IMR-90 (cell line): ENCODE results near the gene GBP3. TPM values are rescaled to one million over a fixed set of nuclear protein-coding genes. Genes with fewer than 3 reads are reported as not detected.

Experiments used
- ATAC-seq: fragments of 200-7000 bp; cut with Tn5 transposase; 2 replicates; pipeline ENCODE4 v1.9.1; 2020; ENCODE audit warnings: low read depth, mild to moderate bottlenecking, moderate library complexity
- BruUV-seq: library from RNA; stranded (reverse); fragments of 400-500 nt; replicated peaks from 2 replicates; lab custom pipeline; 2021; lab: Mats Ljungman, UMichigan
- CTCF ChIA-PET: fragments of 300-600 bp; formaldehyde crosslinking; extraction: SDS; loops from one replicate; lab custom pipeline; 2021; ENCODE audit warnings: antibody characterized with exemption; lab: Yijun Ruan, JAX
- POLR2A ChIA-PET: fragments of 300-600 bp; sonication (Branson Sonifier 250); formaldehyde crosslinking; loops from one replicate; lab custom pipeline; 2022; ENCODE audit warnings: antibody characterized with exemption; ENCODE audit not compliant: unreplicated experiment; lab: Charles Lee
- DNase-seq: peaks from one replicate; pipeline ENCODE4 v3.0.0; 2013
- H2AFZ ChIP-seq: replicated peaks from 2 replicates; pipeline ENCODE3; 2013; ENCODE audit warnings: low read length, mild to moderate bottlenecking; ENCODE audit not compliant: poor library complexity
- H2AK5ac ChIP-seq: 2 replicates; pipeline ENCODE4 v1.6.1; 2013; ENCODE audit warnings: low read depth, low read length, inconsistent platforms
- H2AK9ac ChIP-seq: replicated peaks from 2 replicates; pipeline ENCODE3; 2013; ENCODE audit warnings: mild to moderate bottlenecking, low read depth, low read length, moderate library complexity; ENCODE audit not compliant: poor library complexity
- H2BK120ac ChIP-seq: 2 replicates; pipeline ENCODE4 v1.6.1; 2013; ENCODE audit warnings: low read depth, low read length, inconsistent platforms
- H2BK15ac ChIP-seq: 3 replicates; pipeline ENCODE4 v1.6.1; 2013; ENCODE audit warnings: low read depth, low read length, inconsistent platforms
- H2BK20ac ChIP-seq: 2 replicates; pipeline ENCODE4 v1.6.1; 2013; ENCODE audit warnings: low read depth, mild to moderate bottlenecking, inconsistent platforms, low read length, moderate library complexity
- H2BK5ac ChIP-seq: 2 replicates; pipeline ENCODE4 v1.6.1; 2013; ENCODE audit warnings: mild to moderate bottlenecking, low read depth, low read length, inconsistent platforms; ENCODE audit not compliant: poor library complexity, severe bottlenecking
- H3K14ac ChIP-seq: replicated peaks from 2 replicates; pipeline ENCODE4 v1.6.1; 2013; ENCODE audit warnings: low read depth, low read length, inconsistent platforms
- H3K18ac ChIP-seq: 2 replicates; pipeline ENCODE4 v1.6.1; 2013; ENCODE audit warnings: low read depth, low read length, control low read depth
- H3K23ac ChIP-seq: 2 replicates; pipeline ENCODE4 v1.6.1; 2013; ENCODE audit warnings: low read depth, low read length, inconsistent platforms
- H3K27ac ChIP-seq: 2 replicates; pipeline ENCODE4 v1.5.1; 2013; ENCODE audit warnings: mild to moderate bottlenecking, control low read depth, low read length; ENCODE audit not compliant: insufficient read depth
- H3K27me3 ChIP-seq: 2 replicates; pipeline ENCODE4 v1.6.1; 2013; ENCODE audit warnings: low read length; ENCODE audit not compliant: control insufficient read depth, insufficient read depth
- H3K36me3 ChIP-seq: 2 replicates; pipeline ENCODE4 v1.6.1; 2013; ENCODE audit warnings: low read length, mixed read lengths; ENCODE audit not compliant: control insufficient read depth, insufficient read depth
- H3K4ac ChIP-seq: 2 replicates; pipeline ENCODE4 v1.6.1; 2013; ENCODE audit warnings: low read depth, low read length, inconsistent platforms
- H3K4me1 ChIP-seq: 2 replicates; pipeline ENCODE4 v1.6.1; 2013; ENCODE audit warnings: low read length, mixed read lengths; ENCODE audit not compliant: control insufficient read depth, insufficient read depth
- H3K4me2 ChIP-seq: 2 replicates; pipeline ENCODE4 v1.6.1; 2013; ENCODE audit warnings: low read depth, mild to moderate bottlenecking, control low read depth, low read length, moderate library complexity
- H3K4me3 ChIP-seq: 2 replicates; pipeline ENCODE4 v1.5.1; 2013; ENCODE audit warnings: low read depth, mild to moderate bottlenecking, control low read depth, low read length, moderate library complexity; ENCODE audit not compliant: insufficient read depth
- H3K56ac ChIP-seq: 2 replicates; pipeline ENCODE4 v1.6.1; 2013; ENCODE audit warnings: low read length, inconsistent platforms; ENCODE audit not compliant: insufficient read depth; ENCODE audit errors: extremely low read depth
- H3K79me1 ChIP-seq, 2 experiments: 2 replicates each; pipeline ENCODE4 v1.6.1; 2013; ENCODE audit warnings: low read length in 2 of 2, inconsistent platforms in 1 of 2, low read depth in 1 of 2
- H3K9ac ChIP-seq: 2 replicates; pipeline ENCODE4 v1.6.1; 2013; ENCODE audit warnings: low read depth, low read length, control low read depth
- H3K9me1 ChIP-seq: 2 replicates; pipeline ENCODE4 v1.6.1; 2013; ENCODE audit warnings: low read length, inconsistent platforms; ENCODE audit not compliant: insufficient read depth
- H3K9me3 ChIP-seq: 2 replicates; pipeline ENCODE4 v1.6.1; 2013; ENCODE audit warnings: low read length; ENCODE audit not compliant: control insufficient read depth, insufficient read depth
- H4K20me1 ChIP-seq: 2 replicates; pipeline ENCODE4 v1.6.1; 2013; ENCODE audit warnings: low read length, inconsistent platforms; ENCODE audit not compliant: insufficient read depth
- H4K5ac ChIP-seq: 2 replicates; pipeline ENCODE4 v1.6.1; 2013; ENCODE audit warnings: mild to moderate bottlenecking, low read depth, low read length, control low read depth
- H4K8ac ChIP-seq, 2 experiments: 2 replicates each; pipeline ENCODE4 v1.6.1; 2013; ENCODE audit warnings: low read depth in 2 of 2, low read length in 2 of 2, control low read depth in 1 of 2, inconsistent platforms in 1 of 2
- H4K91ac ChIP-seq: 2 replicates; pipeline ENCODE4 v1.6.1; 2013; ENCODE audit warnings: low read depth, low read length, inconsistent platforms; ENCODE audit not compliant: insufficient read depth
- BHLHE40 ChIP-seq: fragments of 150-350 bp; IDR thresholded peaks from 2 replicates; pipeline ENCODE4 v1.6.1; 2016; ENCODE audit warnings: mild to moderate bottlenecking, low read depth, low read length
- CEBPB ChIP-seq: IDR thresholded peaks from 2 replicates; pipeline ENCODE4 v1.6.1; 2012; ENCODE audit warnings: low read depth, low read length, improper control_type of control experiment
- FOS ChIP-seq: fragments of 150-350 bp; IDR thresholded peaks from 2 replicates; pipeline ENCODE4 v1.6.1; 2016; ENCODE audit warnings: low read depth, low read length
- MAFK ChIP-seq: IDR thresholded peaks from 2 replicates; pipeline ENCODE4 v1.6.1; 2012; ENCODE audit warnings: low read depth, low read length, improper control_type of control experiment
- MAZ ChIP-seq: IDR thresholded peaks from 2 replicates; pipeline ENCODE4 v1.6.1; 2012; ENCODE audit warnings: low read depth, mild to moderate bottlenecking, low read length, improper control_type of control experiment, moderate library complexity, borderline replicate concordance
- MXI1 ChIP-seq: IDR thresholded peaks from 2 replicates; pipeline ENCODE4 v1.6.1; 2012; ENCODE audit warnings: low read depth, mild to moderate bottlenecking, low read length, moderate library complexity, borderline replicate concordance
- NFE2L2 ChIP-seq: fragments of 150-350 bp; IDR thresholded peaks from 2 replicates; pipeline ENCODE4 v1.6.1; 2016; ENCODE audit warnings: low read depth, mild to moderate bottlenecking, low read length
- POLR2A ChIP-seq: IDR thresholded peaks from 2 replicates; pipeline ENCODE4 v1.6.1; 2012; ENCODE audit warnings: mild to moderate bottlenecking, low read depth, low read length
- RCOR1 ChIP-seq: IDR thresholded peaks from 2 replicates; pipeline ENCODE4 v1.6.1; 2012; ENCODE audit warnings: mild to moderate bottlenecking, low read length, improper control_type of control experiment; ENCODE audit not compliant: insufficient replicate concordance
- RFX5 ChIP-seq: IDR thresholded peaks from 2 replicates; pipeline ENCODE4 v1.8.0; 2012; ENCODE audit warnings: low read depth, mild to moderate bottlenecking, low read length, moderate library complexity
- SMC3 ChIP-seq: fragments of 150-350 bp; IDR thresholded peaks from 2 replicates; pipeline ENCODE4 v1.6.1; 2016; ENCODE audit warnings: low read depth, mild to moderate bottlenecking, antibody characterized with exemption, low read length, moderate library complexity
- WGBS, 2 experiments: methylation state at CpG; one replicate each; pipeline versions ENCODE4 v1.1.5 to v1.1.7; 2013; ENCODE audit warnings: missing lambda C conversion rate in 2 of 2; ENCODE audit not compliant: insufficient read length in 1 of 2; ENCODE audit errors: extremely low coverage in 2 of 2; 5-methylcytosine and 5-hydroxymethylcytosine counted together
- dilution Hi-C: fragments of 300-500 bp; cut with HindIII; formaldehyde crosslinking; loops from one replicate; pipeline ENCODE4 v1.14.3; 2018; ENCODE audit warnings: low sequenced_read_pairs; ENCODE audit not compliant: unreplicated experiment
- in situ Hi-C: fragments of 300-500 bp; cut with MboI; formaldehyde crosslinking; loops from 3 replicates; pipeline ENCODE4 v1.14.3; 2019; ENCODE audit warnings: low sequenced_read_pairs, inconsistent platforms, mixed read lengths
- intact Hi-C: fragments of 100-400 bp; cut with micrococcal nuclease; formaldehyde crosslinking; loops from 2 replicates; pipeline ENCODE4 v1.10.0; 2022
- polyA plus RNA-seq, 3 experiments: library from polyadenylated mRNA; depleted of rRNA; stranded (reverse); fragments of >200 nt; gene quantifications; 2 replicates each; pipeline ENCODE4 v1.2.3, GENCODE V29; 2012; ENCODE audit warnings: low replicate concordance in 1 of 3
- total RNA-seq: library from RNA; depleted of rRNA; stranded (reverse); fragments of >200 nt; gene quantifications from 2 replicates; pipeline ENCODE4 v1.2.3, GENCODE V29; 2012

GBP3 gene
- total and polyA plus RNA-seq, 2 of the 4 experiments (the other 2 are of a cell fraction) = 21.9 to 50.0 TPM

- Histone ChIP-seq H3K9me1 (peaks cover 9% of the 10 kb centered on the region; the same call in 1 of the 2 replicates), H3K4me1 (peaks cover 12% of the 10 kb centered on the region), H2AFZ (no peak overlapping the region), H2BK120ac (no peak overlapping the region), H4K20me1 (peaks cover 4% of the 10 kb centered on the region; the same call in 1 of the 2 replicates), H3K27ac (no peak overlapping the region), H3K56ac (no peak overlapping the region), H3K27me3 (no peaks in the 10 kb centered on the region), H3K79me1 (peaks cover 19 to 55% of the 10 kb centered on the region in 2 experiments), H3K4ac (no peak overlapping the region), H4K91ac (no peak overlapping the region), H2AK5ac (no peak overlapping the region), H3K4me3 (no peak overlapping the region), H2BK20ac (no peak overlapping the region), H4K5ac (no peak overlapping the region), H3K36me3 (peaks cover 10% of the 10 kb centered on the region; the same call in 1 of the 2 replicates), H2BK15ac (no peak overlapping the region), H3K9ac (no peak overlapping the region), H3K4me2 (no peak overlapping the region), H2BK5ac (no peak overlapping the region), H2AK9ac (no peak overlapping the region), H3K23ac (no peak overlapping the region), H4K8ac (no peak overlapping the region), H3K14ac (no peak overlapping the region), H3K9me3 (no peaks in the 10 kb centered on the region), H3K18ac (no peak overlapping the region)
- intact Hi-C loops = no loop called here
- no peak for DNase-seq
- dilution Hi-C loops = no loop called here
- ATAC-seq = no peak
- in situ Hi-C loops = no loop called here
- no TSS peak for BruUV-seq
- no peak for TF ChIP-seq POLR2A
- no peak for TF ChIP-seq CEBPB
- TF ChIP-seq MAZ = no peak
- no peak for TF ChIP-seq SMC3
- no peak for TF ChIP-seq RCOR1
- no peak for TF ChIP-seq FOS
- no peak for TF ChIP-seq BHLHE40
- TF ChIP-seq RFX5 = no peak
- TF ChIP-seq MXI1 = no peak
- no peak for TF ChIP-seq MAFK
- TF ChIP-seq NFE2L2 = no peak
- ChIA-PET POLR2A (no interaction called here), CTCF (no interaction called here)
- WGBS, 2 experiments = no CpG with 5 or more reads among the region's 1 CpG
Measured at GRCh38 chr1:88980870-88981269, 41.8 kb downstream of the GBP3 start.
